ENCODE data around the gene C9orf78.
A peak's percentile ranks its signal among the peaks of the same experiment; 100 is the strongest.

Gene C9orf78, protein sequence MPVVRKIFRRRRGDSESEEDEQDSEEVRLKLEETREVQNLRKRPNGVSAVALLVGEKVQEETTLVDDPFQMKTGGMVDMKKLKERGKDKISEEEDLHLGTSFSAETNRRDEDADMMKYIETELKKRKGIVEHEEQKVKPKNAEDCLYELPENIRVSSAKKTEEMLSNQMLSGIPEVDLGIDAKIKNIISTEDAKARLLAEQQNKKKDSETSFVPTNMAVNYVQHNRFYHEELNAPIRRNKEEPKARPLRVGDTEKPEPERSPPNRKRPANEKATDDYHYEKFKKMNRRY

DNA sequence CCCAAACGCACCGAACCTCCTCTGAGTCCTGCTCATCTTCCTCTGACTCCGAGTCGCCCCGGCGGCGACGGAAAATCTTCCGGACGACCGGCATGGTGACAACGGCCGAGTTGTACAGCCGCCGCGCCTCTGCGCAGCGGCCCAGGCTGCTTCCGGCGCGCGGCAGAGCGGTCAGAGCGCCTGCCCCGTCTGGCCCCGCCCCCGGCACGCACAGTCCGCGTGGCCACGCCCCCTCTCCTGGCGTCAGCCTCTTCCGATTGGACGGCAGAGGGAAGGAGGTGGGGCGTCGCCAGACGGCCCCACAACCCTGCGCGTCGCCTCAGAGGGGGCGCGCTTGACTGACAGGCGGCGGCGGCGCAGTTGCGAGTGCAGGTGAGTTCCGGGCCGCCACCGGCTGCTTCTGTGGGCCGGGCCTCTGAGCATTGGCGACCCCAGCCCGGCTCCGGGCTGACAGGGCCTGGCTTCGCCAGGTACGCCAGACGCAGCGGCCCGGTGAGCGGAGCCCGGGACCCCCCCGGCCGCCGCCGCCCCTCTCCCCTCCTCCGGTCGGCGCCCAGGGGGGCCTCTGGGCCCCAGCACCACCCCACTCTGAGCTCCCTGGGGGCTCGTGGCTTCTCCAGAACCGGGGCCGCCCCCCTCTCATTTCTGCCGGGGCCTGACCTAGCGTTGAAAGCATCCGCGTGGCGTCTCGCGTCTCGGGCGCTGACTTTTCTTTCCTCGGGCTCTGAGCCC is at the start of gene C9orf78, which contains the start of gene USP20:
Gene C9orf78, minus strand, starts transcription at position 148 of the 732 bp plus-strand sequence. Its CDS starts 54 bp downstream, at position 94.
Gene USP20, plus strand, starts transcription at position 331 of the 732 bp plus-strand sequence. CDS start 17,098 bp downstream, outside the sequence.
- DNase-seq: peak; percentile 97

DNA sequence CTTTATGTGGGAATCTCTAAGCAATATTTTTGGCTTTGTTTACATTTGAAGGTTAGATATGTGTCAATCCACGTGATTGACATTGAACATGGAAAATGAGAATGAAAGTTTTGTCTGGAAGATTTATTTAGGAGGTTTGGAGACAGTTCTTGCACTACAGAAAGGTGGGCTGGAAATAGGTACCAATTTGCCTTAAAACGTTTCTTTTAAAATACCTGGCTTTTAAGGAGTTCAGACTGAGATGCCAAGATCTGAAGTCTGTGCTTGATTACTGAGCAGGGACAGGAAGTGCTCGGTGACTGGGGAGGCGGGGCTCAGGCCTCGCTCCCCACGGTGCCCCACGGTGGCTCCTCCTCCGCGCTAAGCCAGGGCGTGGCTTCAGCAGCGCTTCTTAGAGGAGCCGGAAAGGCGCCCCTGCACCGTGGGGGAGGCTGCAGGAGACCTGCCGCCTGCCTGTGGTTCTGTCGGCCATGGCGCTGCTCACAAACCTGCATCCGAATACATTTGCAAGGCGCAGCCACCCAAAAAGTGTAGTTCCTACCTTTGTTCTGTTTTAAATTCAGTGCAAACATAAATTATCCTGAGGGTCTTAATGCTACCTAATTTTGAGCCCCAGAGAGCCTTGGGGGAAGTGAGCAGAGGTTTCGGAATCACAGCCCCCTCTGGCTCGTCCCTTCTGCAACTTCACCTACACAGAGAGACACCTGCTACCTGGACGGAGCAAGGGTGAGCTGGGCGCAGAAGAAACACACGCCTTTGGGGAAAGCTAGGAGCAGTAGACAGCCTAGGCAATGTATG is 49.3 kb upstream of the C9orf78 start:
- peak; percentile 84 for DNase-seq

DNA sequence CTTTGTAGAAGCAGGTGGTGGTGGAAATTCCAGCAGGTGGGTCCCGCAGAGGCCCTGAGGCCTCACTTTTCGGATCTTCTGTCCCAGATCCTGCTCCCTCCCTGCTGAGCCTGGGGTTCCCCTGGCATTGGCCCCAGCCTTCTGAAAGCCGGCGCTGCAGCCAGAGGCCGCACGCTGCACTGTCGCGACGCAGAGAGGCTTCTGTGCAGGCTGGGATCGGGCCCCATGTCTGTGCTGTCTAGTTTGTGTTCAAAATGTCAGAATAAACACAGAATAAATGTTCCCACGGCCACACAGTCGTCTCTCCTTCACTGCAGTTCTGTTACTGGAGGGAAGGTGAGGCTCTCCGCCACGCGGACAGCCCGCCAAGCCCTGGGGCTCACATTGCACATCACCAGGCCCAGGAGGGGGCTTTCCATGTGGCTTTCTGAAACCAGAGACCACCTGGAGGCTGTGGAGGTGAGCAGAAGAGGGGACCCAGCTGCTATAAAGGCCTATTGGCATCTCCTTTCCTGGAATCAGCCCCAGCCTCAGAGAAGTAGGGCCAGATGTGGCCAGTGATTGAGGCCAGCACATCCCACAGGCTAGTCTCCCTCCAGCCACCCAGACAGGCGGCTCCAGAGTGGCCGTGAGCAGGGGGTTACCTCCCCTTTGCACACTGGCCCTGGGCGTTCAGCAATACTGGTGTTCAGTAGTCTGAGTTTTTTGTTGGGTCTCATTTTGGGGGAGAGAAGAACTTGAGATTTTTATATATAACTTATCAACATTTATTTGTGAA is 46.7 kb upstream of the C9orf78 start:
- DNase-seq: no peak

DNA sequence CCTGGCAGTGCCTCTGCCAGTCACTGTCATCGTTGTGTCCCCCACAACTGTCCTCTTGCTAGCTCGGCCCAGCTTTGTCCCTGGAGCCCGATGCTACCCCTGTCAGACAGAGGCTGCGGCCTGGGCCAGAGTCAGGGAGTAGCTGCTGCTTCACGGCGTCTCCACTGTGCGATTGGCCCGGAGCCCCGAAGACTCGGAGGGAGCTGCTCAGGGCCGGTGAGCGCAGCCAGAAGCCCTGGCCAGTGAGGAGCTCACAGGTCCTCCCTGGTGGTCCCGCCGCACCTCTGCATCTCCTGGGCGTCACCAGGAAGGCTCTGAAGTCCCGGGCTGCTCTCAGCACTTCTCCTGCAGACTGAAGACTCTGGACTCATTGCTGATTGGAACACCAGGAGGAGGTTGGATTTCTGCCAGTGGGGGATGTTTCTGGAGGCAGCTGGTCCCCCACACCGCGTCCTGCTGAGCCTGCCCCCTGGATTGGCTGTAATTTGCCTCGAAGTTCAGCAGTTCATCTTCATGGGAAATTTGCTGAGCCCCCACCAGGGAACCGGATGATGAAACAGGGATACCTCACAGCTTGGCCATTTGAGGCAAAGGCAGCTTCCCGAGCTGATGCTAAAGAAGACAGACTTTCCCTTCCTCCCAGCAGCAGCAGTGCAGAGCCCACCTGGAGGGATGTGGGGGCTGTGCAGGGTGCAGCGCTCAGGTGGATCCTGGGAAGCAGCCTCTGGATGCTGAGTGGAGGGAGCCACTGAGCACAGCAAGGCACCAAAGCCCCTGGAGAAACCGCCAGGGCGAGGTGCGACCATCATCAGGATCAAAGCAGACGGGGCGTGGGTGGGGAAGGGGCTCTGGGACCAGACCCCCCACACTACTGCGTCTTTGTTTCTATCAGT is 45.8 kb upstream of the C9orf78 start:
- no peak for DNase-seq

DNA sequence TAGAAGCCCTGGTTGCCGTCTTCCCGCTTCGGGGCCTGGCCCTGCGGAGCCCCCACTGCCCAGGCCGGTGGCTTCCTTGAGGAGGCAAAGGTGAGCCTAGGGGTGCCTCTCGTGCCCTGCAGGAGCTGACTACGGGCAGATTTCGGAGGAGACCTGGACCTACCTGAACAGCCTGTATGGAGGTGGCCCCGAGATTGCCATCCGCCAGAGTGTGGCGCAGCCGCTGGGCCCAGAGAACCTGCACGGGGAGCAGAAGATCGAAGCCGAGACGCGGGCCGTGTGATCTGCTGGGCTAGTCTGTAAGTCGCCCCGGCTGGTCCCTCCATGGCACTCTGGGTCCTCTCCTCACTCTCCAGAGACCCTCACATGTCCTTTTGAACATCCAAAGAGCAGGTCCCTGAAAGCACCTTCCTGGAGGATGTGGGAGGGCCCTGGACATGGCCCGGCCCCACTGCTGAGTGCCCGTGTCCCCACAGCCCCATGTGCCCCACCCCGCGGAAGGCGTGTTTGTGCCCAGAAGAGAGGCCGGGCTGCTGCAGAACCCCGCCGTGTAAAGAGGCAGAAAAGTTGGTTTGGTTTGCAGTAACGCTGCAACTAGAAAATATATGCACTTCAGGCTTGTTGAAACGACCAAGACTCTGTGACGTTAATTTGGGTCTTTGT is 45.0 kb upstream of the C9orf78 start:
- no peak for DNase-seq

DNA sequence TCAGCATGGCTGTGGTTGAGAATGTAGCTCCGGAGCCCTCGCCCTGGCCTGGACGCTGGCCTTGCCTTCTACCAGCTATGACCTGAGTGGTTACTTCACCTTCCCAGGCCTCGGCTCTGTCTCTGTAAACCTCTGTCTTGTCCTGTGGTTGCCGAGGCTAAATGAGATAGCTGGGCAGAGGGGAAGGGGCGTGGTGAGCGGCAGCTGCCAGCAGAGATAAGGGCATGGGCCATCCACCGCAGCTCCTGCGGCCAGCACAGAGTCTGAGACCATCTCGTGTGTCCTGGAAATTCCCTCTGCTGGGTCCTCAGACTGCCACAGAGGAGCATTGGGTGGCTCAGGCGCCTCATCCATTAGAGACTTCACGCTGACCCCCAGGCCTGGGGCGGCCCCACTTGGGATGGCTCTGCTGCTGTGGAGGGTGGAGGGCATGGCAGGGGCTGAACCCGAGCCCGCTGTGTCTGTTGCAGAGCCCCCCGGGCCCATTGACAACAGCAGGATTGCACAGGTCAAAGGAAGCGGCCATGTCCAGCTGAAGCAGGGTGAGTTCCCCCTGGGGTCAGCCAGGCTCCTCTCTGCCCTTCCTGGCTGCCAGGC is 44.1 kb upstream of the C9orf78 start:
- no peak for DNase-seq

DNA sequence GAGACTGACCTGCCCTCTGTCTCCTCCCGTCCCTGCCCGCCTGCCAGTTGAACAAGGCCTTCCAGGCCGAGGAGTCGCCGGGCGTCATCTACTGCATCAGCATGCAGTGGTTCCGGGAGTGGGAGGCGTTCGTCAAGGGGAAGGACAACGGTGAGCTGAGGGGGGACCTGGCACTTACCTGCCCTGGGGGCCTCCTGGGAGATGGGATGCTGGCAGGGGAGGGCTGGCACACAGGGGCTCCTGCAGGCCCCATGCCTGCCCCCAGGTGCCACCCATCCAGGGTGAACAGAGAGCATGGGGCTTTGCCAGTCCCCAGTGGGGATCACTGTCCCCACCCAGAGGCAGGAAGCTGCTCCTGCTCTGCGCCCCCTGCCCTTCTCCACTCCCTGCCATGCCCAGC is 43.2 kb upstream of the C9orf78 start:
- no peak for DNase-seq

DNA sequence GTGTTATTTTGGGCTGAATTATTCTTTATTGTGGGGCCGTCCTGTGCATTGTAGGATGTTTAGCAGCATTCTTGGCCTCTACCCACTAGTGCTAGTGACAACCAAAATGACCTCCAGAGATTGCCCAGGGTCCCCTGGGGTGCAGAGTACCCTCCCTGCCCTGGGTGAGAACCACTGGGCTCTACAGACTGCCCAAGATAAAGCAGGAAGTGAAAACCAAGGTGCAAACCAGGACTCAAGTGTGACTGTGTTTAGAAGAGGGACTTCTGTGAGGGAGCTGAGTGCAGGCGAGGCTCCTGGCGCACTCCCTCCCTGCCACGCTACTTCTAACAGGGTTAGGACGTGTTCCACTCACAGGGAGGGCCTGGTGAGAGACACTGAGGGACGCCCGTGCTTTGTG is 41.7 kb upstream of the C9orf78 start:
- DNase-seq: no peak

DNA sequence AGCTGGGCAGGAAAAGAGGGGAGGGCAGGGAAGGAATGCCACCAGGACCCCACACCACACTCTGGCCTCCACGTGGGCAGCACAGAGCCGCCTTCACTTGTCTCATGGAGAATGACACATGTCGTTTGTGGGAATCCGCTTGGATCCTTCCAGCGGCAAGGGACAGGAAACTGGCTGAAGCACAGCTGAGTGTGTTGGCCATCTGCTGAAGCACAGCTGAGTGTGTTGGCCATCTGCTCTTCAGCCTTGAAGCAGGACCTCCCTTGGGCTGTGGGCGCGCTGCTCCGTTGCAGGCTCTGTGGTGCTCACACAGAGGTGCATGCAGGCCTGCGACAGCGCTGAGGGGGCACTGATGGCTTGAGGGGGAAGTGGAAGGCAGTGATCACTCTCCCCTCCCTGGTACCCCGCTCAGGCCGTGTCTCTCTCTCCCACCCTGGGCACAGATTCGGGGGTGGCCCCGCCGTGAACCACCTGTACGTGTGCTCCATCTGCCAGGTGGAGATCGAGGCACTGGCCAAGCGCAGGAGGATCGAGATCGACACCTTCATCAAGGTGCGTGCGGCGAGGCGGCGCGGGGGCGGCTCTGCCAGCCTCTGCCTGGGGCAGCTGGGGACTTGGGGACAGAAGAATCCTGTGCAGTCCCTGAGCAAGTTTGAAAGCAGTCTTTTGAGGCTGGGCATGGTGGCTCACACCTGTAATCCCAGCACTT is 40.8 kb upstream of the C9orf78 start:
- no peak for DNase-seq

DNA sequence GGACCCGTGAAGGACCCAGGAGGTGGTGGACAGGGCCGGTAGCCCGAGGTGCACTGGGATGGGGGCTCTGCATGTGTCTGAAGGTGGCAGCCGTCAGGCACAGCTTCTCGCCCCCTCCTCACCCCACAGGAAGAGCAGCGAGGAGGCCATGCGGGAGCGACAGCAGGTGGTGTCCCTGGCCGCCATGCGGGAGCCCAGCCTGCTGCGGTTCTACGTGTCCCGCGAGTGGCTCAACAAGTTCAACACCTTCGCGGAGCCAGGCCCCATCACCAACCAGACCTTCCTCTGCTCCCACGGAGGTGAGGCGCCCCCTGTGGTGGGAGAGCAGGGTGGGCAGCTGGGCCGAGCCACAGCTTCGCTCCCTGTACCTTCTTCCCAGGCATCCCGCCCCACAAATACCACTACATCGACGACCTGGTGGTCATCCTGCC is 40.1 kb upstream of the C9orf78 start:
- DNase-seq: no peak

DNA sequence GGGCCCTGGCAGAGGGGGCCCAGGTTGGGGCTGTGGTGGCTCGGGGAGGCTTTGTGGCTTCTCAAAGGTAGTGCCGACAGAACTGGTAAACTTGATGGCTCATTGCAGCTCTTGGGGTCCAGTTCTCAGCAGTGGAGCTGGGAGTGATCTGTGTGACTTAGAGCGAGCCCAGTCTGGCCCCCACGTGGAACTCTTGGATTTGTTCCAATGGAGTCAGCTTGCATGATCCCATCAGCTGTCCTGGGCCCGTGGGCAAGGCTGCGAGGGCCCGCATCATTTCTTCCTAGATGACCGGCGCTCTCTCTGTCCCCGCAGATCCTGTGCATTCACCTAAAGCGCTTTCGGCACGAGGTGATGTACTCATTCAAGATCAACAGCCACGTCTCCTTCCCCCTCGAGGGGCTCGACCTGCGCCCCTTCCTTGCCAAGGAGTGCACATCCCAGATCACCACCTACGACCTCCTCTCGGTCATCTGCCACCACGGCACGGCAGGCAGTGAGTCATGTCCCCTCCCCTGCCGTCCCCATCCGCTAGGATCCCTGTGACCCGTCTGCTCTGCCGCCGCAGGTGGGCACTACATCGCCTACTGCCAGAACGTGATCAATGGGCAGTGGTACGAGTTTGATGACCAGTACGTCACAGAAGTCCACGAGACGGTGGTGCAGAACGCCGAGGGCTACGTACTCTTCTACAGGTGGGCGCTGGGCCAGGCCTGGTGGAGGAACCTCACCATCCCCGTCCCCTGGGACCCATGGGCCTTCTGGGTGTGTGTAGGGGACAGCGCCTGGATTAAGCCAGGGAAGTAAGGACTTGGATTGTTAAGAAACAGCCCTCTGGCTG is 39.4 kb upstream of the C9orf78 start:
- no peak for DNase-seq

DNA sequence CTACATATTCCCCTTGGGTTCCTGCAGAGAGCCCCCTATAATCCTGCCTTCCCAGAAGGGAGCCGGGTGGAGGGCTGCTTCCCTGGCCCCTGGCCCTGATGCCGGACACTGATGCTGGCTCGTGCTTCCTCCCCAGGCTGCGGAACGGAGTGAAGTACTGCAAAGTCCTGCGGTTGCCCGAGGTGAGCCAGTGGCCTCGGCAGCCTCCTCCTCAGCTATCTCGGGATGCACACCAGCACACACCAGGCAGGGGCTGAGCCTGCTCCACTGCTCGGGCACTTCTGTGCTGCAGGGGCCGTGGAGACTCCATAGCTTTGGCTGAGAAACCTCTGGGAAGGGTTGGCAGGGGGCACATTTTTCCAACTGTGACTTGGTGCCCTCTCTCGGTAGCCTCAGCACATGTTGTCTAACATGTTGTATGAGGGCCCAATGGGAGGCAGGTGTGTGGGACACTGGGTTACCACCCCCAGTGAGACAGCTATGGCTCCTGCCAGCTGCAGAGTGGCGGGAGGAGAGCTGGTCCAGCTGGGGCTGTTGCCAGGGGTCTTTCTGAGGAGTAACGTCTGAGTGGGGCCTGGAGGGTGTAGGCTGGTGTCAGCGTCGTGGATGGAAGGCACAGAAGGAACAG is 38.6 kb upstream of the C9orf78 start:
- DNase-seq: no peak

DNA sequence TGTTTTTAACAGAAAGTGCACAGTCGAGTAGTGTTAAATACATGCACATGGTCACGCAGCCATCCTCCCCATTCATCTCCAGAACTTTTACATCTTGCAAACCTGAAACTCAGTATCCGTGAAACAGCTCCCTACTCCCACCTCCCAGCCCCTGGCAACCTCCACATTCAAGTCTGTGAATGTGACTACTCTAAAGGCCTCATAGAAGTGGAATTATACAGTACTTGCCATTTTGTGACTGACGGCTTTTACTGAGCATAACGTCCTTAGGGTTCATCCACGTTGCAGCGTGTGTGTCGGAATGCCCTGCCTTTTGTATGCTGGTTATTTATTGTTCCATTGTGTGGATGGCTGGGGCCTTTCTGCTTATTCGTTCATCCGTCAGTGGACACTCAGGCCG is 36.0 kb upstream of the C9orf78 start:
- DNase-seq: no peak

DNA sequence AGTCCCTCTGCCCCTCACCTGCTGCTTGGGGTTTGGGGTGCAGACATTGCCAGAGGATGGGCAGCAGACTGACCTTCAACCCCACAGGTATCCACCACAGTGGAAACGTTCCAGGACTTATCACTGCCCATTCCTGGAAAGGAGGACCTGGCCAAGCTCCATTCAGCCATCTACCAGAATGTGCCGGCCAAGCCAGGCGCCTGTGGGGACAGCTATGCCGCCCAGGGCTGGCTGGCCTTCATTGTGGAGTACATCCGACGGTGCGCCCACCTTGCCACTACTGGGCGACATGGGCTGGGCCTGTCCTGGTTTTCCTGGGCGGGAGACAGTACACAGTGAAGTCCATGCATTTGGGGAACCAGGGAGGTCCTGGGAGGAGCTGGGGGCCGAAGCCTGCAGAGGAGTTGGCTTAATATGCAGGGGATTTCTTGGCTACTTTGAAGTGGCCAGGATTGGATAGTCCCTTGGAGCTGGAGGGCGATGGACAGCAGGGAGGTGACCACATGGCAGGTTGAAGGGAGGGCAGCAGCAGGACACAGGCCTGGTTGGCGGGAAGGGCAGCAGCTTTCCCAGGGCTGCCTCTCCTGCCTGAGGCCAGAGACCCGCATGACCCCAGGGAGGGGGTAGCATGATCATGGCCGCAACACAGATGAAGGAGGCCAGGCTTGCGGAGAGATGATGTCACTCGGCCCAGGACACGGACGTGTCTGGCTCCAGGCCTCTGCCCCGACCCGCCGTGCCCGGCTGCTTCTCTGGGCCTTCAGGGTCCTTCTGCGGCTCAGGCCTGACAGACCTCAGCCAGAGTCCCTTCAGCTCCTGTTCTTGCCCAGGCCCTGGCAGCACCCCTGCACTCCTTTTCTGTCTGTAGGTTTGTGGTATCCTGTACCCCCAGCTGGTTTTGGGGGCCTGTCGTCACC is 34.8 kb upstream of the C9orf78 start:
- no peak for DNase-seq

DNA sequence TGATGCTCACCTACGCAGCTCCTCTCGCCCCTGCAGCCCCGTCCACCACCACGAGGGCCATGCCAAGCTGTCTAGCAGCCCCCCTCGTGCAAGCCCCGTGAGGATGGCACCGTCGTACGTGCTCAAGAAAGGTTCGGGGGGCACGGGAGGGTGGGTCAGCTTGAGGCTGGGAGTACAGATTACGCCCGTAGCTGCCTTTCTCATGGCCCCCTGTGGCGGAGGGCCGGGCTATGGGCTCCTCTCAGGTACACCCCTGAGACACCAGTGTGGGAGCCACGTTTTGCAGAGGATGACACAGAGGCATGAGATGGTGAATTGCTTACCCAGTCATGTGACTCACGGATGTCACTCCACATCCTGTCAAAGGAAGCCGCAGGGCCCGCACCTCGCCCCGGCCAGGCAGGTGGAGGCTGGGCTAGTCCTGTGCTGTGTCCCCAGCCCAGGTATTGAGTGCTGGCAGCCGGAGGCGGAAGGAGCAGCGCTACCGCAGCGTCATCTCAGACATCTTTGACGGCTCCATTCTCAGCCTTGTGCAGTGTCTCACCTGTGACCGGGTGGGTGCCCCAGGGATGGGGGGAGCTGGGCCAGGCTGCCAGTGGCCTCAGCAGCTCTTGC is 33.9 kb upstream of the C9orf78 start:
- no peak for DNase-seq

DNA sequence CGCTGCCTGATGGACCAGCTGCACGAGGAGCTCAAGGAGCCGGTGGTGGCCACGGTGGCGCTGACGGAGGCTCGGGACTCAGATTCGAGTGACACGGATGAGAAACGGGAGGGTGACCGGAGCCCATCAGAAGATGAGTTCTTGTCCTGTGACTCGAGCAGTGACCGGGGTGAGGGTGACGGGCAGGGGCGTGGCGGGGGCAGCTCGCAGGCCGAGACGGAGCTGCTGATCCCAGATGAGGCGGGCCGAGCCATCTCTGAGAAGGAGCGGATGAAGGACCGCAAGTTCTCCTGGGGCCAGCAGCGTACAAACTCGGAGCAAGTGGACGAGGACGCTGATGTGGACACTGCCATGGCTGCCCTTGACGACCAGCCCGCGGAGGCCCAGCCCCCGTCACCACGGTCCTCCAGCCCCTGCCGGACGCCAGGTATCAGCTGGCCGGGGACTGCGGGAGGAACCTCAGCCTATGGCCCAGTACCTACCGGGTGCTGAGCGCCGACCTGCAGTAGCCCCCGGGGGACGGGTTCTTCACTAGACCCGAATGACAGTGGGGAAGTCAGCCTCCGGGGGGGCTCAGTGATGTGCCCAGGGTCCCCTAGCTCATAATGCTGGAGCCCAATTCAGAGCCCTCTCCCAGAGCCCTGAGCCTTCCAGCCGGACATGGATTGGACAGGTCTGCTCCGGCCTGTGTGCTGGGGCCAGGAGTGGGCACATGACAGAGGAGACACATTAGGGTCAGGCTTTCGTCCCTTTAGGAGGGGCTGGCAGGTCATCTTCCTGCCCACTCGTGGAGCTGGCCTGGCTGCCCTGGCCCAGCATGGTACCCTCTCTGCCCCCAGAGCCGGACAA is 33.2 kb upstream of the C9orf78 start:
- DNase-seq: no peak

Data from NCI-H1092 treated with DMSO at 0.1 percent for 48 hours (cell line).